WTC11 (cell line): ENCODE measurements around the gene PDPN.

Experiments
- ETV6 ChIP-seq: sonication (generic); formaldehyde crosslinking; IDR thresholded peaks from 2 replicates; pipeline ENCODE4 v1.8.1; 2022; ENCODE audit warnings: mild to moderate bottlenecking, missing genetic modification reagents
- FOXJ3 ChIP-seq: sonication (generic); formaldehyde crosslinking; IDR thresholded peaks from 2 replicates; pipeline ENCODE4 v1.9.0; 2021; ENCODE audit warnings: missing genetic modification reagents, mild to moderate bottlenecking, borderline replicate concordance
- JAZF1 ChIP-seq: fragments of 250-450 bp; sonication (Bioruptor Pico); IDR thresholded peaks from 2 replicates; pipeline ENCODE4 v1.9.0; 2021; ENCODE audit warnings: moderate library complexity, mild to moderate bottlenecking, inconsistent platforms
- NR2C2 ChIP-seq: sonication (generic); formaldehyde crosslinking; IDR thresholded peaks from 2 replicates; pipeline ENCODE4 v1.8.0; 2022; ENCODE audit warnings: mild to moderate bottlenecking, missing genetic modification reagents
- ZNF416 ChIP-seq: fragments of 250-450 bp; sonication (Bioruptor Pico); IDR thresholded peaks from 2 replicates; pipeline ENCODE4 v1.9.0; 2021; ENCODE audit warnings: mild to moderate bottlenecking, inconsistent platforms
- TF ChIP-seq, protein P1 (sequence below): fragments of 200-600 bp; IDR thresholded peaks from 2 replicates; pipeline ENCODE4 v1.8.0; 2022; ENCODE audit warnings: antibody characterized with exemption

DNA sequence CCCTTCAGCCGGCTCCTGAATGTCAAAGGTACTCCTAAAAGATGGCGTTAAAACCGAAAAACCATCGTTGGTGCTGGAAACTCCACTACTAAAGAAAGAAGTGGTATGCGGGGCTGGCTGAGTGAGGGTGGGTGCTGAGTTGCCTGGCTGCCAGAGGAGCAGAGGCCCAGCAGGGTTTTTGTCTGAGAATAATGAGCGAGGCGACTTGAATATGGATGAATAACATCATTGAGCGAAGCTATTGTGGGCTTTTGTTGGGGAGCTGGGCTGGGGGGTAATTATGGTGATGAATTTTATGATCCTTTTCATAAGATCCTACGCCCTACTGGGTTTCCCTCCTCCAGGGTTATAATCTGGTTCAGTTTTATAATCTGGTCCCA, 2.0 kb downstream of the PDPN start:
- TF ChIP-seq, protein P1, sequence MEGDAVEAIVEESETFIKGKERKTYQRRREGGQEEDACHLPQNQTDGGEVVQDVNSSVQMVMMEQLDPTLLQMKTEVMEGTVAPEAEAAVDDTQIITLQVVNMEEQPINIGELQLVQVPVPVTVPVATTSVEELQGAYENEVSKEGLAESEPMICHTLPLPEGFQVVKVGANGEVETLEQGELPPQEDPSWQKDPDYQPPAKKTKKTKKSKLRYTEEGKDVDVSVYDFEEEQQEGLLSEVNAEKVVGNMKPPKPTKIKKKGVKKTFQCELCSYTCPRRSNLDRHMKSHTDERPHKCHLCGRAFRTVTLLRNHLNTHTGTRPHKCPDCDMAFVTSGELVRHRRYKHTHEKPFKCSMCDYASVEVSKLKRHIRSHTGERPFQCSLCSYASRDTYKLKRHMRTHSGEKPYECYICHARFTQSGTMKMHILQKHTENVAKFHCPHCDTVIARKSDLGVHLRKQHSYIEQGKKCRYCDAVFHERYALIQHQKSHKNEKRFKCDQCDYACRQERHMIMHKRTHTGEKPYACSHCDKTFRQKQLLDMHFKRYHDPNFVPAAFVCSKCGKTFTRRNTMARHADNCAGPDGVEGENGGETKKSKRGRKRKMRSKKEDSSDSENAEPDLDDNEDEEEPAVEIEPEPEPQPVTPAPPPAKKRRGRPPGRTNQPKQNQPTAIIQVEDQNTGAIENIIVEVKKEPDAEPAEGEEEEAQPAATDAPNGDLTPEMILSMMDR, result no peak
- no peak for TF ChIP-seq ETV6
- no peak for TF ChIP-seq FOXJ3 (CRISPR knock-in tag)
- TF ChIP-seq JAZF1, result no peak
- no peak for TF ChIP-seq NR2C2 (CRISPR knock-in tag)
- no peak for TF ChIP-seq ZNF416
